Fibroblast of skin of left biceps (primary cell): Measurements from ENCODE around the gene MPZL1.
"Not testable (repeated sequence)": the region's sequence is repeated elsewhere in the genome, so short reads cannot be mapped to it uniquely, and the experiment has no call there.

Experiments
- DNase-seq, 2 experiments: peaks; one replicate each; pipeline ENCODE4 v3.0.0-alpha.2; 2013; ENCODE audit warnings: low read depth in 2 of 2

MPZL1 gene

GRCh38 chr1:167808104-167808503 lies 86.3 kb downstream of the MPZL1 start:
- DNase-seq = no peak

GRCh38 chr1:167808690-167809089 lies 86.9 kb downstream of the MPZL1 start:
- DNase-seq = no peak

GRCh38 chr1:167812972-167813371 lies 91.2 kb downstream of the MPZL1 start:
- DNase-seq = no peak

- no peak for DNase-seq
Observed at GRCh38 chr1:167815650-167816049, 93.9 kb downstream of the MPZL1 start.

GRCh38 chr1:167819849-167820683 lies 98.3 kb downstream of the MPZL1 start:
- DNase-seq = peak; percentile 85 to 87

- no peak for DNase-seq
Observed at GRCh38 chr1:167820684-167821355, 99.0 kb downstream of the MPZL1 start.

- no peak for DNase-seq
Observed at GRCh38 chr1:167821356-167821685, 99.5 kb downstream of the MPZL1 start.

- no peak for DNase-seq
Observed at GRCh38 chr1:167821969-167822685, 100.3 kb downstream of the MPZL1 start.

GRCh38 chr1:167824163-167824794 lies 102.5 kb downstream of the MPZL1 start:
- DNase-seq = no peak

GRCh38 chr1:167825419-167826079 lies 103.8 kb downstream of the MPZL1 start:
- DNase-seq = no peak

- DNase-seq = no peak
Observed at GRCh38 chr1:167826127-167826526, 104.3 kb downstream of the MPZL1 start.

GRCh38 chr1:167829868-167830267 lies 108.1 kb downstream of the MPZL1 start:
- no peak for DNase-seq

GRCh38 chr1:167830668-167831067 lies 108.9 kb downstream of the MPZL1 start:
- not testable (repeated sequence) for DNase-seq

GRCh38 chr1:167832693-167833092 lies 110.9 kb downstream of the MPZL1 start:
- no peak for DNase-seq

- DNase-seq = no peak
Observed at GRCh38 chr1:167833904-167834303, 112.1 kb downstream of the MPZL1 start.

- DNase-seq = no peak
Observed at GRCh38 chr1:167836197-167836596, 114.4 kb downstream of the MPZL1 start.

- DNase-seq = no peak
Observed at GRCh38 chr1:167837326-167837725, 115.5 kb downstream of the MPZL1 start.

- no peak for DNase-seq
Observed at GRCh38 chr1:167839009-167839408, 117.2 kb downstream of the MPZL1 start.
